KMS-11 (cell line): ENCODE measurements around the gene ERO1A.

Experiments used
- H2AFZ ChIP-seq: fragments of 200-600 bp; sonication (generic); 2 replicates; pipeline ENCODE4 v1.6.1; 2016; ENCODE audit warnings: antibody characterized with exemption, mixed run types, low read depth
- H3K27ac ChIP-seq: fragments of 200-600 bp; sonication (generic); 2 replicates; pipeline ENCODE4 v1.6.1; 2016; ENCODE audit warnings: mild to moderate bottlenecking, mixed run types
- H3K27me3 ChIP-seq: fragments of 200-600 bp; sonication (generic); 2 replicates; pipeline ENCODE4 v1.6.1; 2017; ENCODE audit warnings: mild to moderate bottlenecking, low read depth, mixed run types, moderate library complexity; ENCODE audit not compliant: insufficient read depth
- H3K36me3 ChIP-seq: fragments of 200-600 bp; sonication (generic); 2 replicates; pipeline ENCODE4 v1.6.1; 2017; ENCODE audit warnings: mild to moderate bottlenecking, mixed run types; ENCODE audit not compliant: insufficient read depth
- H3K4me1 ChIP-seq: fragments of 200-600 bp; sonication (generic); 2 replicates; pipeline ENCODE4 v1.6.1; 2016; ENCODE audit warnings: mild to moderate bottlenecking, low read depth, mixed run types; ENCODE audit not compliant: poor library complexity, severe bottlenecking
- H3K4me2 ChIP-seq: fragments of 200-600 bp; sonication (generic); 2 replicates; pipeline ENCODE4 v1.7.0; 2016; ENCODE audit warnings: mild to moderate bottlenecking, mixed run types
- H3K4me3 ChIP-seq: fragments of 200-600 bp; sonication (generic); IDR thresholded peaks from 2 replicates; pipeline ENCODE4 v1.6.1; 2017; ENCODE audit warnings: low read depth, low read length, mixed read lengths; ENCODE audit not compliant: insufficient read depth
- H3K79me2 ChIP-seq: fragments of 200-600 bp; sonication (generic); 2 replicates; pipeline ENCODE4 v1.6.1; 2016; ENCODE audit warnings: low read depth, mixed run types; ENCODE audit not compliant: insufficient read depth
- H3K9ac ChIP-seq: fragments of 200-600 bp; sonication (generic); 2 replicates; pipeline ENCODE4 v1.6.1; 2016; ENCODE audit warnings: mild to moderate bottlenecking, mixed run types
- H4K20me1 ChIP-seq: fragments of 200-600 bp; sonication (generic); 2 replicates; pipeline ENCODE4 v1.6.1; 2016; ENCODE audit warnings: mild to moderate bottlenecking, mixed run types; ENCODE audit not compliant: insufficient read depth
- CTCF ChIP-seq: fragments of 200-600 bp; sonication (generic); conservative IDR thresholded peaks from 2 replicates; pipeline ENCODE4 v1.6.1; 2017; ENCODE audit warnings: low read depth, mild to moderate bottlenecking, antibody characterized with exemption, low read length, moderate library complexity, mixed read lengths

Gene ERO1A

GRCh38 chr14:52602131-52602530 lies 93.2 kb downstream of the ERO1A start:
- Histone ChIP-seq H3K36me3 (no peaks in the 10 kb centered on the region), H3K27me3 (no peaks in the 10 kb centered on the region), H3K4me1 (no peaks in the 10 kb centered on the region), H3K4me3 (no peak overlapping the region), H4K20me1 (no peaks in the 10 kb centered on the region), H3K27ac (no peak overlapping the region), H3K9ac (no peak overlapping the region), H2AFZ (no peak overlapping the region), H3K4me2 (no peak overlapping the region), H3K79me2 (no peaks in the 10 kb centered on the region)
- no peak for TF ChIP-seq CTCF

GRCh38 chr14:52599974-52600373 lies 95.4 kb downstream of the ERO1A start:
- TF ChIP-seq CTCF = no peak
- H3K4me3 ChIP-seq = no peak overlapping the region
- no peaks in the 10 kb centered on the region for H4K20me1 ChIP-seq
- H3K79me2 ChIP-seq = no peaks in the 10 kb centered on the region
- H2AFZ ChIP-seq = no peak overlapping the region
- H3K27me3 ChIP-seq = no peaks in the 10 kb centered on the region
- H3K27ac ChIP-seq = no peak overlapping the region
- no peak overlapping the region for H3K4me2 ChIP-seq
- H3K9ac ChIP-seq = no peak overlapping the region
- H3K36me3 ChIP-seq = no peaks in the 10 kb centered on the region
- H3K4me1 ChIP-seq = no peaks in the 10 kb centered on the region

- Histone ChIP-seq H3K4me3 (no peak overlapping the region), H4K20me1 (no peaks in the 10 kb centered on the region), H3K27ac (no peak overlapping the region), H3K36me3 (no peaks in the 10 kb centered on the region), H3K4me1 (no peaks in the 10 kb centered on the region), H3K4me2 (no peak overlapping the region), H3K79me2 (no peaks in the 10 kb centered on the region), H3K9ac (no peak overlapping the region), H2AFZ (no peak overlapping the region), H3K27me3 (no peaks in the 10 kb centered on the region)
- TF ChIP-seq CTCF = no peak
These were observed 96.8 kb downstream of the ERO1A start for GRCh38 chr14:52598568-52598967.

DNA sequence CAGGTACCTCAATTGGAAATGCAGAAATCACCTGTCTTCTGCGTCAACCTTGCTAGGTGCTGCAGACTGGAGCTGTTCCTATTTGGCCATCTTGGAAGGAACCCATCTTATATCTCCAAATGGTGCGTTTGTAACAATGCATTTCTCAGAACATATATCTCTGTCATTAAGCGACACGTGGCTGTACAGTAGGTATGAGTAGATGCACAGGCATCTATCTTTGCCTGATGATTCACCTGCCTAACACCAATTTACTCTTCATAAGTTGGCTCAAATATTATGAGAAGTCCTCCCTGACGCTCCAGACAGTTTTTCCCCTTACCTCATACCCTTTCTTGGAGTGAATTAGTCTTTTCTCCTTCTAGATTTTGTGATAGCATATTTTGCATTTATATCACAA lies 98.5 kb downstream of the ERO1A start:
- Histone ChIP-seq H3K36me3 (no peaks in the 10 kb centered on the region), H3K27me3 (no peaks in the 10 kb centered on the region), H3K4me3 (no peak overlapping the region), H3K4me2 (no peak overlapping the region), H2AFZ (no peak overlapping the region), H3K27ac (no peak overlapping the region), H4K20me1 (no peaks in the 10 kb centered on the region), H3K4me1 (no peaks in the 10 kb centered on the region), H3K79me2 (no peaks in the 10 kb centered on the region), H3K9ac (no peak overlapping the region)
- TF ChIP-seq CTCF = no peak

DNA sequence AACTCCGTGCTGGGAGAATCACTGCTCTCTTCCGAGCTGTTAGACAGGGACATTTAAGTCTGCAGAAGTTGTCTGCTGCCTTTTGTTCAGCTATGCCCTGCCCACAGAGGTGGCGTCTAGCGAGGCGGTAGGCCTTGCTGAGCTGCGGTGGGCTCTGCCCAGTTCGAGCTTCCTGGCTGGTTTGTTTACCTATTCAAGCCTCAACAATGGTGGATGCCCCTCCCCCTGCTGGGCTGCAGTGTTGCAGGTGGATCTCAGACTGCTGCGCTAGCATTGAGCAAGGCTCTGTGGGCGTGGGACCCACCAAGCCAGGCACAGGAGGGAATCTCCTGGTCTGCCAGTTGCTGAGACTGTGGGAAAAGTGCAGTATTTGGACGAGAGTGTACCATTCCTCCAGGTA lies 99.0 kb downstream of the ERO1A start:
- H3K27me3 ChIP-seq = no peaks in the 10 kb centered on the region
- no peaks in the 10 kb centered on the region for H3K36me3 ChIP-seq
- no peak overlapping the region for H2AFZ ChIP-seq
- no peak overlapping the region for H3K27ac ChIP-seq
- H3K4me3 ChIP-seq = no peak overlapping the region
- no peak for TF ChIP-seq CTCF
- H4K20me1 ChIP-seq = no peaks in the 10 kb centered on the region
- H3K4me1 ChIP-seq = no peaks in the 10 kb centered on the region
- H3K79me2 ChIP-seq = no peaks in the 10 kb centered on the region
- H3K9ac ChIP-seq = no peak overlapping the region
- no peak overlapping the region for H3K4me2 ChIP-seq
